GM23338 (cell line): ENCODE results near the gene PLAC8. TPM values are rescaled to one million over a fixed set of nuclear protein-coding genes. Genes with fewer than 3 reads are reported as not detected.

Source experiments
- ATAC-seq: fragments of 200-7000 bp; cut with Tn5 transposase; 3 replicates; pipeline ENCODE4 v1.9.1; 2020
- DNase-seq: peaks from one replicate; pipeline ENCODE4 v3.0.0-alpha.2; 2015; ENCODE audit warnings: low spot score
- H2AFZ ChIP-seq: fragments of 200-600 bp; sonication (generic); 2 replicates; pipeline ENCODE4 v1.8.0; 2016; ENCODE audit warnings: antibody characterized with exemption, mild to moderate bottlenecking, moderate library complexity
- H3F3A ChIP-seq: fragments of 200-600 bp; sonication (generic); replicated peaks from 2 replicates; pipeline ENCODE4 v1.8.0; 2017; ENCODE audit warnings: antibody characterized with exemption, mixed run types, low read depth
- H3K27ac ChIP-seq: fragments of 200-600 bp; sonication (generic); 2 replicates; pipeline ENCODE4 v1.6.1; 2016; ENCODE audit warnings: low read depth
- H3K27me3 ChIP-seq: fragments of 200-600 bp; sonication (generic); 2 replicates; pipeline ENCODE4 v1.8.0; 2016; ENCODE audit warnings: mild to moderate bottlenecking, mixed run types, moderate library complexity; ENCODE audit not compliant: insufficient read depth
- H3K36me3 ChIP-seq: fragments of 200-600 bp; sonication (generic); 2 replicates; pipeline ENCODE4 v1.8.0; 2016; ENCODE audit warnings: mild to moderate bottlenecking; ENCODE audit not compliant: insufficient read depth
- H3K4me1 ChIP-seq: fragments of 200-600 bp; sonication (generic); 2 replicates; pipeline ENCODE4 v1.8.0; 2016; ENCODE audit warnings: mild to moderate bottlenecking, moderate library complexity; ENCODE audit not compliant: insufficient read depth
- H3K4me2 ChIP-seq: fragments of 200-600 bp; sonication (generic); 2 replicates; pipeline ENCODE4 v1.7.1; 2017; ENCODE audit warnings: mixed run types
- H3K4me3 ChIP-seq: fragments of 200-600 bp; sonication (generic); 2 replicates; pipeline ENCODE4 v1.6.1; 2016; ENCODE audit warnings: mixed run types
- H3K79me2 ChIP-seq: fragments of 200-600 bp; sonication (generic); replicated peaks from 2 replicates; pipeline ENCODE4 v1.8.0; 2017; ENCODE audit warnings: mild to moderate bottlenecking; ENCODE audit not compliant: insufficient read depth
- H3K9me2 ChIP-seq: fragments of 200-600 bp; sonication (generic); 2 replicates; pipeline ENCODE4 v1.8.0; 2017; ENCODE audit not compliant: insufficient read depth
- H4K20me1 ChIP-seq: fragments of 200-600 bp; sonication (generic); replicated peaks from 2 replicates; pipeline ENCODE4 v1.8.0; 2017; ENCODE audit warnings: mild to moderate bottlenecking; ENCODE audit not compliant: insufficient read depth
- H3K27ac Mint-ChIP-seq: 2 replicates; pipeline ENCODE4 v1.8.0; 2020; ENCODE audit warnings: inconsistent platforms, mild to moderate bottlenecking, moderate library complexity, mixed read lengths
- H3K27me3 Mint-ChIP-seq: 3 replicates; pipeline ENCODE4 v1.8.0; 2022; ENCODE audit warnings: low read depth, mild to moderate bottlenecking, moderate library complexity, mixed read lengths, inconsistent platforms; ENCODE audit not compliant: insufficient read depth, poor library complexity
- H3K36me3 Mint-ChIP-seq: 3 replicates; pipeline ENCODE4 v1.8.0; 2021; ENCODE audit warnings: low read depth, mild to moderate bottlenecking, inconsistent platforms, moderate library complexity, mixed read lengths
- H3K4me1 Mint-ChIP-seq: 3 replicates; pipeline ENCODE4 v1.8.0; 2020; ENCODE audit warnings: mild to moderate bottlenecking, inconsistent platforms, mixed read lengths
- H3K4me3 Mint-ChIP-seq: 3 replicates; pipeline ENCODE4 v1.8.0; 2021; ENCODE audit warnings: moderate library complexity, mild to moderate bottlenecking, inconsistent platforms, mixed read lengths
- H3K9me3 Mint-ChIP-seq: 3 replicates; pipeline ENCODE4 v1.8.0; 2020; ENCODE audit warnings: moderate library complexity, mild to moderate bottlenecking, inconsistent platforms, mixed read lengths
- CREB1 ChIP-seq: fragments of 250-450 bp; sonication (Bioruptor Pico); IDR thresholded peaks from 2 replicates; pipeline ENCODE4 v1.5.0; 2020; ENCODE audit warnings: low read depth, mild to moderate bottlenecking, moderate library complexity
- CTCF ChIP-seq, 2 experiments: fragments of 200-600 bp in 1 of 2; sonication (generic) in 1 of 2; conservative IDR thresholded peaks; 2 replicates each; pipeline versions ENCODE4 v1.5.1 to v1.6.1; 2016 to 2017; ENCODE audit warnings: antibody characterized with exemption in 2 of 2, low read depth in 2 of 2, mild to moderate bottlenecking in 2 of 2, moderate library complexity in 1 of 2
- ETS1 ChIP-seq: IDR thresholded peaks from 2 replicates; pipeline ENCODE4 v1.6.1; 2016; ENCODE audit warnings: antibody characterized with exemption
- EZH2 ChIP-seq: fragments of 200-600 bp; sonication (generic); IDR thresholded peaks from one replicate; pipeline ENCODE4 v1.8.0; 2017; ENCODE audit warnings: antibody characterized with exemption, mild to moderate bottlenecking, low read depth; ENCODE audit not compliant: unreplicated experiment
- EZH2phosphoT487 ChIP-seq: fragments of 200-600 bp; sonication (generic); IDR thresholded peaks from one replicate; pipeline ENCODE4 v1.8.1; 2018; ENCODE audit warnings: antibody characterized with exemption; ENCODE audit not compliant: unreplicated experiment
- NANOG ChIP-seq: IDR thresholded peaks from 2 replicates; pipeline ENCODE4 v1.6.1; 2016; ENCODE audit warnings: antibody characterized with exemption, borderline replicate concordance
- STAT1 ChIP-seq: IDR thresholded peaks from one replicate; pipeline ENCODE4 v1.6.1; 2016; ENCODE audit warnings: antibody characterized with exemption; ENCODE audit not compliant: unreplicated experiment
- ZNF114 ChIP-seq: fragments of 250-450 bp; sonication (Bioruptor Pico); IDR thresholded peaks from 2 replicates; pipeline ENCODE4 v1.5.0; 2020; ENCODE audit warnings: mild to moderate bottlenecking, moderate library complexity
- ZNF331 ChIP-seq: fragments of 250-450 bp; sonication (Bioruptor Pico); IDR thresholded peaks from 2 replicates; pipeline ENCODE4 v1.5.0; 2020; ENCODE audit warnings: low read depth, mild to moderate bottlenecking, moderate library complexity
- ZNF462 ChIP-seq: fragments of 250-450 bp; sonication (Bioruptor Pico); IDR thresholded peaks from 2 replicates; pipeline ENCODE4 v1.5.0; 2020; ENCODE audit warnings: mild to moderate bottlenecking, moderate library complexity
- polyA plus RNA-seq: library from polyadenylated mRNA; unstranded; fragments of >200 nt; fragmentation: Nextera tagmentation; extraction: Ambion mirVana; gene quantifications from 2 replicates; pipeline ENCODE4 v1.2.1, GENCODE V29; 2016
- total RNA-seq: library from RNA; depleted of rRNA; stranded (reverse); fragments of >200 nt; shearing (Covaris generic); gene quantifications from 2 replicates; pipeline ENCODE4 v1.2.3, GENCODE V29; 2014

PLAC8 gene
- total and polyA plus RNA-seq, 2 experiments from 2014 or later = 0.83 to 1.6 TPM

GRCh38 chr4:83149865-83150652 lies 35.5 kb upstream of the PLAC8 start:
- Histone ChIP-seq H3K27me3 (no peaks in the 10 kb centered on the region), H4K20me1 (no peaks in the 10 kb centered on the region), H3K4me3 (no peak overlapping the region), H2AFZ (no peak overlapping the region), H3K4me1 (peaks cover 12% of the 10 kb centered on the region), H3K27ac (no peak overlapping the region), H3F3A (no peaks in the 10 kb centered on the region), H3K79me2 (no peaks in the 10 kb centered on the region), H3K9me2 (no peaks in the 10 kb centered on the region), H3K36me3 (no peaks in the 10 kb centered on the region), H3K4me2 (no peak overlapping the region)
- ATAC-seq (peak; percentile 42; the same call in 2 of the 3 replicates), DNase-seq (no peak)
- H3K4me3 Mint-ChIP-seq = no peak overlapping the region
- H3K27ac Mint-ChIP-seq = no peak overlapping the region
- TF ChIP-seq CREB1 (CRISPR knock-in tag) (no peak), ZNF114 (no peak), CTCF (conservative IDR thresholded peaks at IDR 0.05; ENCODE audit: low read depth in 2 of 2) (no peak), STAT1 (no peak), ZNF462 (CRISPR knock-in tag) (no peak), EZH2 (no peak), ZNF331 (CRISPR knock-in tag) (no peak), EZH2phosphoT487 (no peak), NANOG (no peak), ETS1 (no peak)
- no peaks in the 10 kb centered on the region for H3K9me3 Mint-ChIP-seq
- H3K27me3 Mint-ChIP-seq = no peaks in the 10 kb centered on the region
- H3K4me1 Mint-ChIP-seq = peaks cover 10% of the 10 kb centered on the region
- H3K36me3 Mint-ChIP-seq = no peaks in the 10 kb centered on the region
